Hepatocyte (in vitro differentiated cells): ENCODE results near the gene RPH3AL.
"Not testable (repeated sequence)": the region's sequence is repeated elsewhere in the genome, so short reads cannot be mapped to it uniquely, and the experiment has no call there.

ENCODE experiments used
- EZH2 ChIP-seq: fragments of 200-600 bp; sonication (generic); IDR thresholded peaks from 2 replicates; pipeline ENCODE4 v1.6.1; 2016; ENCODE audit warnings: antibody characterized with exemption, mild to moderate bottlenecking, borderline replicate concordance
- EZH2phosphoT487 ChIP-seq: fragments of 200-600 bp; sonication (generic); IDR thresholded peaks from one replicate; pipeline ENCODE4 v1.6.1; 2018; ENCODE audit warnings: antibody characterized with exemption, mild to moderate bottlenecking, low read depth, moderate library complexity; ENCODE audit not compliant: unreplicated experiment, severe bottlenecking
- TF ChIP-seq, protein P1 (sequence below): fragments of 200-600 bp; sonication (generic); IDR thresholded peaks from 2 replicates; pipeline ENCODE4 v1.5.1; 2016; ENCODE audit warnings: antibody characterized with exemption, mild to moderate bottlenecking; ENCODE audit not compliant: poor library complexity

- TF ChIP-seq, protein P1, sequence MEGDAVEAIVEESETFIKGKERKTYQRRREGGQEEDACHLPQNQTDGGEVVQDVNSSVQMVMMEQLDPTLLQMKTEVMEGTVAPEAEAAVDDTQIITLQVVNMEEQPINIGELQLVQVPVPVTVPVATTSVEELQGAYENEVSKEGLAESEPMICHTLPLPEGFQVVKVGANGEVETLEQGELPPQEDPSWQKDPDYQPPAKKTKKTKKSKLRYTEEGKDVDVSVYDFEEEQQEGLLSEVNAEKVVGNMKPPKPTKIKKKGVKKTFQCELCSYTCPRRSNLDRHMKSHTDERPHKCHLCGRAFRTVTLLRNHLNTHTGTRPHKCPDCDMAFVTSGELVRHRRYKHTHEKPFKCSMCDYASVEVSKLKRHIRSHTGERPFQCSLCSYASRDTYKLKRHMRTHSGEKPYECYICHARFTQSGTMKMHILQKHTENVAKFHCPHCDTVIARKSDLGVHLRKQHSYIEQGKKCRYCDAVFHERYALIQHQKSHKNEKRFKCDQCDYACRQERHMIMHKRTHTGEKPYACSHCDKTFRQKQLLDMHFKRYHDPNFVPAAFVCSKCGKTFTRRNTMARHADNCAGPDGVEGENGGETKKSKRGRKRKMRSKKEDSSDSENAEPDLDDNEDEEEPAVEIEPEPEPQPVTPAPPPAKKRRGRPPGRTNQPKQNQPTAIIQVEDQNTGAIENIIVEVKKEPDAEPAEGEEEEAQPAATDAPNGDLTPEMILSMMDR: not testable (repeated sequence)
- not testable (repeated sequence) for TF ChIP-seq EZH2, EZH2phosphoT487
Measured at GRCh38 chr17:271928-272623, 80.5 kb downstream of the RPH3AL start.
